ENCODE data around the gene CDKAL1.
"Not testable (repeated sequence)": the region's sequence is repeated elsewhere in the genome, so short reads cannot be mapped to it uniquely, and the experiment has no call there.

The CDKAL1 gene

GRCh38 chr6:20599302-20600051 is 65.2 kb downstream of the CDKAL1 start:
- DNase-seq, result no peak

- DNase-seq, result no peak
Observed at GRCh38 chr6:20600831-20601230, 66.6 kb downstream of the CDKAL1 start.

DNA sequence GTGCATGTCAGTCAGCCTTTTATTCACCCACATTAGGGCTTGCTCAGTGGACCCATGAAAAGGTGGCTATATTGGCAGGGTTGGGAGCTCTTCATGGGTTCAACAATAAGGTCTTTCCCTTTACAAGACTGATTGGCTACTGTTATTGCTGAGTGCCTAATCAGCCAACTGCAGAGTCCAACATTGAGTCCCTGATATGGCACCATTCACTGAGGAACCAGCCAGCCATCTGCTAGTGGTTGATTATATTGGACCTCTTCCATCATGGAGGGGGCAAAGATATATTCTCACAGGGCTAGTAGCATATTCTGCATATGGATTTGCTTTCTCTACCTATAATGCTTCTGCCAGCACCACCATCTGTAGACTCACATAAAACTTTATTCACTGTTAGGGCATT is 69.9 kb downstream of the CDKAL1 start:
- no peak for DNase-seq

- no peak for DNase-seq
Observed at GRCh38 chr6:20605061-20605460, 70.8 kb downstream of the CDKAL1 start.

- DNase-seq, result no peak
Observed at GRCh38 chr6:20605581-20605980, 71.3 kb downstream of the CDKAL1 start.

DNA sequence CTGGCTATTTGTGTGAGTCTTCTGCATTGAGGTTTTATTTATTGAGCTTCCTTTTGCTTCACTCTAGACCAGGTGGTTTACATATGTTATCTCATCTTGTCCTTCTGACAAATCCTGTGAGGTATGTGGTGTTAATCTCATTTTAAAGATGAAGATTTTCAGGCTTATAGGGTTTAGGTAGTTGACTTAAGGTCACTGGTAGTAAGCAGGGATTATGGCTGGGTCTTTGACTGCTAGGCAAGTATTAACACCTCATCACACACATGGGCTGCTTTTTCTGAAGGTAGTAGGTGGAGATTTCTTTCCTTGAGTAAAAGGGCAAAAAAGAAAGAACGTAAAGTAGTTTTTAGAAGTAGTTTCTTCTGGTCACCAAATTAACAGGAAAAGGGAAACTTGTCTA is 72.6 kb downstream of the CDKAL1 start:
- no peak for DNase-seq

- DNase-seq, result no peak
Observed at GRCh38 chr6:20608356-20608755, 74.1 kb downstream of the CDKAL1 start.

DNA sequence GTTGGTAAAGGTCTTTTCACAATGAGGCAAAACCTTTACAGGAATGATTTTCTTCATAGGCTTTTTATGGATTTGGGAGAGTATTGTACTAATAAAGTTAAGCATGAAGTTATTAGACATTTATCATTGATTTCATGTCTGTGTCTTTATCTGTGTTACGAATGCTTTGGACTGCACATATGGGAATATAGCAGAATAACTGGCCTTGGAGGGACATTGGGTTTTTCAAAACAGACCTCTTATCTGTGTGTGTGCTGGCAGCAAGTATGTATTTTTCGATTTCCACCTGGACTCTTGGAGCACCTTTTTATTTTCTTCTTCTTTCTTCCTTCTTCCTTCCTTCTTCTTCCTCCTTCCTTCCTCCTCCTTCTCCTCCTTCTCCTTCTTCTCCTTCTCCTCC is 74.6 kb downstream of the CDKAL1 start:
- no peak for DNase-seq

- DNase-seq, result not testable (repeated sequence)
Observed at GRCh38 chr6:20609924-20610323, 75.7 kb downstream of the CDKAL1 start.

GRCh38 chr6:20610636-20611370 is 76.5 kb downstream of the CDKAL1 start:
- no peak for DNase-seq

DNA sequence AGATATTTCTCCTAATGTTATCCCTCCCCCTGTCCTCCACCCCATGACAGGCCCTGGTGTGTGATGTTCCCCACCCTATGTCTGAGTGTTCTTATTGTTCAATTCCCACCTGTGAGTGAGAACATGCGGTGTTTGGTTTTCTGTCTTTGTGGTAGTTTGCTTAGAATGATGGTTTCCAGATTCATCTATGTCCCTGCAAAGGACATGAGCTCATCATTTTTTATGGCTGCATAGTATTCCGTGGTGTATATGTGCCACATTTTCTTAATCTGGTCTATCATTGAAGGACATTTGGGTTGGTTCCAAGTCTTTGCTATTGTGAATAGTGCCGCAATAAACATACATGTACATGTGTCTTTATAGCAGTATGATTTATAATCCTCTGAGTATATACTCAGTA is 83.3 kb downstream of the CDKAL1 start:
- not testable (repeated sequence) for DNase-seq

GRCh38 chr6:20620043-20620442 is 85.8 kb downstream of the CDKAL1 start:
- DNase-seq, result no peak

DNA sequence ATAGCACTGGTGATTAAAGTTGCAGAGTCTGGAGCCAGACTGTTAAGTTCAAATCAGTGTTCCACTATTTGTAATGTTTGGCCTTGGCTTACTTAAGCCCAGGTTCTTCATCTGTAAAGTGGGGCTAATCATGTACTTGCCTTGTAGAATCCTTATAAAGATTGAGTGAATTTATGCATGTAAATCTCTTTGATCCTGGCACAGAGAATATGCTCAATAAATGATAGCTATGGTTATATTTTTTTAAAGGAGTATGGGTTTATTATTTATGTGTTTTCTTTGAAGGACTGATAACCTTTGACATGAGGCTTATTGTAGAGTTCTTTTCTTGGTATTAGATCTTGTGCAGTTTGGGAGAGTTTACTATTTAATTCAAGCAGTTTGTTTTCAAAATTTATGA is 89.5 kb downstream of the CDKAL1 start:
- no peak for DNase-seq

DNA sequence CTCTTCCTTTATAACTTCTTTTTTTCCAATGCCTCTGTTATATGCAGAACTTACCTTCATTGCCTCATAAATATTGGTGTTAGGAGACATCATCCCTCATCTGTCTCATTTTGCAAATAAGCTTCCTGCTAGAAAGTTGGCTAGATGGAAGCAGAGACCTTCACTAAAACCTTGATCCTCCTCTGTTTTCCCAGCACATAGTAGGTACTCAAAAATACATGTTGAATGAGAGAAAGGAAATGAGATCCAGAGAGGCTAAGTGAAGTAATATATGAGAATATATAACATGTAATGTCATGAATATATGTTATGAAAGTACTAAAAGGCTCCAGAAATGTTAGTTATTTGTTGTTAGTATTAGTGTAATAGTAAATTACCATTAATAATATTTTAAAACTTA is 91.9 kb downstream of the CDKAL1 start:
- DNase-seq, result no peak

DNA sequence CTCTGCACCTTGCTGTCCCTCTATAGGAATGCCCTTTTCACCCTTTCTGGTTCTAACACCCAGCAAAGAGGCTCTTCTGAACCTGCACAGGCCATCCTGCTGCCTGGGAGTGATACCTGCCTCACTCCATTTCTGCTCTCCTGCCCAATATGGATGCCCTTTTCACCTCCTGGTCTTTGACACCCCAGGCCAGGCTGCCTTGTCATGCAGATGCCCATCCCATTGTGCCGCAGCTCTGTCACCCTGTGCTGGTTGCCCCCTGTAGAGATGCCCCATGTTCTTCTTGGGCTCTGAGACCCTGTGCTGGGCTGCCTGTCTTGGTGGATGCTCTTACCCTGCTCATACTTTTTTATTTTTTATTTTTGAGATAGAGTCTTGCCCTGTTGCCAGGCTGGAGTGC is 95.3 kb downstream of the CDKAL1 start:
- DNase-seq, result no peak

- DNase-seq, result no peak
Observed at GRCh38 chr6:20630136-20630535, 95.9 kb downstream of the CDKAL1 start.

DNA sequence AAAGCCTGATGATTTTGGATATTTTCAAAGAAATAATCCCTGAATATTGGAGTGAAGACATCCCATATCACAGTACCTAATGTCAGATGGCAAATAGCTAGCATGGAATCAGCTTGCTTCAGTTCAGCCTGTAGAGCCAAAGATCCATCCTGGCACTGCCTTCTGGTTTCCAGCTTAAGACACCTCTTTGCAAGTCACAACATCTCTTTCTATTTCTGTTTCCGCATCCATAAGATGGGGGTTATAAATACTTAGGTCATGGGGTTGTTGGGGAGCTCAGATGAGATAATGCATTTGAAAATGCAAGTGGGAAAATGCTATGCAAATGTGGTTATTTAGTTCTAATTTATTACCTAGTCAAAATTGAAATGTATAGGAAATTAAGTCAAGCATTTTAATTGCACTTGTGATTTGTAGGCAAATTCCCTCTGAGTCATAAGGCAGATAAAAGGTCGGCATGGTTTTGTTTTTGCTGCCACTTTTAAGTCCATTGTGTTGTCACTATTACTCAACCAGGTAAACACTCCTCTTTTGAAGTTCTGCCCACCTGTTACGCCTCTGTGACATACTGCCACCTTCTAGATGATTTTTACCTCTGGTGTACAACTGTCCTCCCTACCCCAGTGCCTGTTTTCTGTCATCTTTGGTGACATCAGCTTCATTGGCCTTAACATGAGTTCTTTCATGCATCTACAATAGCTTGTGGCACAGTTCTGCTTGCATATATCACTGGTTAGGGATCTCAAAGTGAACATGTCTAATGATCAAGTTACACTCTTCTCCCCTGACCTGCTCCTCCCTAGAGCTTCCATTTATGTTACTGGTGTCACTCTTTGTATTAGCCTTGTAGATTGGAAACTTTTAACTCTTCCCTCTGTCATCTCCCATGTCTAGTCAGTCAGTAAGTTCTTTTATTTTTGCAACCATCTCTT is 96.6 kb downstream of the CDKAL1 start:
- no peak for DNase-seq

DNA sequence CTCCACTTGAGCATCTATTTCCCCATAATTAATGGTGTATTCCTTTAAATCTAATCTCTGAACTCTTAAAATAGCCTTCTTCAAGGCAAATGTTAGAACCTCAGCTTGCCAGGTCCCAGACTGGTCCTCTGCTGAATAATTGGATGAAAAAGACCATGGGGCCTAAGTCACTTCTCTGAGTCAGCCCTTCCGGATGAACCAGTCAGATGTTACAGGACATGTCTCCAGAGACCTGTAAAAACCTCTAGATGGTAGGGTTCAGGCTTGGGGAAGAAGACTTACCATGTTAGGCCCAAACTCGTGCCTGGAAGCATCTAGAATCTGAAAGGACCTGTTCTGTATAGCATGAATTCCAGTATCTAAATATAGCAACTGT is 97.3 kb downstream of the CDKAL1 start:
- no peak for DNase-seq

DNA sequence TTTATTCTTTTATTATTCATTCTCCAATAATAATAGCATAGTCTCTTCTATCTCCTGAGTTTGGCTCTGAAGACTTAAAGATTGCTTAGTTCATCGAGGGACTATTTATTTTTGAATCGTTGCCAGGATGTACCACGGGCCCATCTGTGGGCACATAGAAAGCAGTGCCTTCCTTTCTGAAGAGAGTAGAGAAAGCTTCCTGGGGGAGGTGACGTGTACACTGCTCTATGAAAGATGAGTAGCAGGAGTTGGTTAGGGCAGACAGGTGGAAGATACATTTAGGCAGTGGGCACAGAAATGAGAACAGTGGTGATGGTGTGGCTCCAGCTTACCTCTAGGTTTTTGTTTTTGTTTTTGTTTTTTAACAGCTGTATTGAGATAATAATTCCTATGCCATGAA is 98.4 kb downstream of the CDKAL1 start:
- DNase-seq, result no peak

GRCh38 chr6:20633566-20634340 is 99.5 kb downstream of the CDKAL1 start:
- DNase-seq, result no peak

GRCh38 chr6:20639161-20639560 is 104.9 kb downstream of the CDKAL1 start:
- no peak for DNase-seq

- DNase-seq, result no peak
Observed at GRCh38 chr6:20640181-20640580, 105.9 kb downstream of the CDKAL1 start.

- DNase-seq, result no peak
Observed at GRCh38 chr6:20642441-20642840, 108.2 kb downstream of the CDKAL1 start.
